RPMI7951 (cell line): ENCODE measurements around the gene BNC2. TPM values are rescaled to one million over a fixed set of nuclear protein-coding genes. Genes with fewer than 3 reads are reported as not detected.

Experiments used
- DNase-seq: peaks from one replicate; pipeline ENCODE4 v3.0.0-alpha.2; 2012; ENCODE audit warnings: low read depth
- total RNA-seq: library from RNA; depleted of rRNA; stranded (reverse); fragments of >200 nt; shearing (Covaris generic); gene quantifications from 2 replicates; pipeline ENCODE4 v1.2.3, GENCODE V29; 2014

Gene BNC2
- total RNA-seq, 1 experiment from 2014 or later: 8.8 TPM

DNA sequence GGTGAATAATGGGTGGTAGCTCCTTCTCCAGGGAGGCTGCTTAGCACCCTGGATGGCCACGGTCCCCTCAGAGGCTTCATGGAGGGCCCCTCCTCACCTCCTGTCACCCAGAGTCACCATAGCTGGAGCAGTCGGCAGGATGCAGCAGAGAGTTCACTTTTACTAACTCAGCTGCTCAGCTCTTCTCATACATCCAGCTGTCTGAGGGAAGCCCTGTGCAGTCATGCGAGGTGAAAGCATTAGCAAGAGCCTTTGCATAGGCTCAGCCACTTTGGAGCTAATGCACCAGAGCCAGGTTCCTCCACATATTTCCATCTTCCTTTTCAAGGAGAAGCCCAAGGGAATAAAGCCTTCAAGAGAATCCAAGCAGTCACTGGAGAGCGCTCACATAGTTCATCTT is 499.2 kb downstream of the BNC2 start:
- no peak for DNase-seq

- DNase-seq: no peak
These were observed 499.8 kb downstream of the BNC2 start for GRCh38 chr9:16370647-16371046.

GRCh38 chr9:16369427-16369826 is 501.0 kb downstream of the BNC2 start:
- DNase-seq: no peak

GRCh38 chr9:16368237-16369087 is 502.0 kb downstream of the BNC2 start:
- DNase-seq: peak; percentile 75

GRCh38 chr9:16367605-16368231 is 502.8 kb downstream of the BNC2 start:
- DNase-seq: peak; percentile 93

- no peak for DNase-seq
These were observed 506.1 kb downstream of the BNC2 start for GRCh38 chr9:16364347-16364746.

DNA sequence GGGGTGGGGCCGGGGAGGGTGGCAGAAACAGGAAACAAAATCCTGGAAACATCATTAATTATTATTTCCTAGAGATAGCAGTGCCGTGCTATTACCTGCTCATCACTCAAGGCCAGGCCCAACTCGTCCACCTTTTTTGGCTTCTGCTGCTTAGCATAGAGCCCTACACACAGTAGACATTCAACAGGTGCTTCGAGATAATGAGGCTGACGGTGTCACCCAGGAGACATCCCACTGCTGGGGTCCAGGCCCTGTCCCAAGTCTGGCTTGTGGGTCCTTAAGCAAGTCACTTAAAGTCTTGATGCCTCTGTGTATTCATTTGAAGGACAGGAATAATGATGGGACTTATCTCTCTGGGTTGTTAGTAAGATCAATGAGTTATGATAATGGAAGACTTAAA is 506.6 kb downstream of the BNC2 start:
- no peak for DNase-seq

DNA sequence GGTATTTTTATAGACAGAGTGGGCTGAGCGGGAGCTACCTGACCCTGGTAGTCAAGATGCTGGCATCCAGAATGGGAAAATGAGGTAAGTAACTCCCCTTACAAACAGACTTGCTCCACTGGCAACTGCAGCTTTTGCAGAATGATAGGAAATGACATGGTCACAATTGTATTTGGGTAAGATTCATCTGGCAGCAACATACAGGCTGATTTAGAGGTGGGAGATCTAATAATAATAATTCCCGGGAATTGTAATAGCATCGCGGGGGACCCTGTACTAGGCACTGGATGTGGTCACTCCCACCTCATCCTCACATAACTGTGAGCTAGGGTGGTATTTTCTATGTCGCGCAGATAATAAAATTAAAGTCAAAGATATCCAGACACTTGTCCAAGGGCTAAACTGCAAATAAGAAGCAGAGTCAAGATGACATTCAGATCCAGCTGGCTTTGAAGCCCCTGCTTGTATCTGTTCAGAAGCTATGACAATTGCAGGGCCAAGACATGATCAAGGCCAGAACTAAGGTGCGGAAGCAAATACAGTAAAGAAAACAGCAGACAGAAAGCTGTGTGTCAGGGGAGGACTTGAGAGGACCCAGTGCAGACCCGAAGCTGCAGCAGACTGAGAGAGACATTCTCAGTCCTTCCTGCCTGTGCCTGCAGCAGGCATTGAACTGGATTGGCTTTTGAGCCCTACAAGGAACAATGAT is 507.2 kb downstream of the BNC2 start:
- no peak for DNase-seq

- no peak for DNase-seq
These were observed 508.5 kb downstream of the BNC2 start for GRCh38 chr9:16361939-16362338.

DNA sequence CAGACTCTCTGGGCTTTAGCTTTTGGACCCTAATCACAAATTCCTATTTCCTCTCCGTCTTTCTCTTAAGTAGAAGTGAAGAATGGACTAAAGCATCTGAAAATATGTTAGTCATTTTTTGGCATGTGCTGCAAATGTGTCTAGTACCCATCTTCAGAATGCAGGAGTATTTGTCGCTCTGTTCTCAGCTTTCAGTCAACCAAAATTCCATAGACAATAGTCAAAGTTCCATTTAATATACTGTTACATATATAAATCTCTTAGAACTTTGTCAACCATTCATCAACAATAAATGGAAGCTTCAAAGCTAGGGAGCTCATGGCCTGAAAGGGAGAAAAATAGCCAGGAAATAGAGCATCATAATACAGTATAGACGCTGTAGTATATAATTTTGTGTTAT is 509.4 kb downstream of the BNC2 start:
- DNase-seq: no peak

GRCh38 chr9:16360247-16360646 is 510.2 kb downstream of the BNC2 start:
- DNase-seq: no peak
